Measurements from ENCODE around the gene GPR89A. TPM values are rescaled to one million over a fixed set of nuclear protein-coding genes. Genes with fewer than 3 reads are reported as not detected.
A peak's percentile ranks its signal among the peaks of the same experiment; 100 is the strongest.

The GPR89A gene
- polyA plus RNA-seq, 1 of the 3 experiments (the other 2 are of a cell fraction) = 10.5 TPM

DNA sequence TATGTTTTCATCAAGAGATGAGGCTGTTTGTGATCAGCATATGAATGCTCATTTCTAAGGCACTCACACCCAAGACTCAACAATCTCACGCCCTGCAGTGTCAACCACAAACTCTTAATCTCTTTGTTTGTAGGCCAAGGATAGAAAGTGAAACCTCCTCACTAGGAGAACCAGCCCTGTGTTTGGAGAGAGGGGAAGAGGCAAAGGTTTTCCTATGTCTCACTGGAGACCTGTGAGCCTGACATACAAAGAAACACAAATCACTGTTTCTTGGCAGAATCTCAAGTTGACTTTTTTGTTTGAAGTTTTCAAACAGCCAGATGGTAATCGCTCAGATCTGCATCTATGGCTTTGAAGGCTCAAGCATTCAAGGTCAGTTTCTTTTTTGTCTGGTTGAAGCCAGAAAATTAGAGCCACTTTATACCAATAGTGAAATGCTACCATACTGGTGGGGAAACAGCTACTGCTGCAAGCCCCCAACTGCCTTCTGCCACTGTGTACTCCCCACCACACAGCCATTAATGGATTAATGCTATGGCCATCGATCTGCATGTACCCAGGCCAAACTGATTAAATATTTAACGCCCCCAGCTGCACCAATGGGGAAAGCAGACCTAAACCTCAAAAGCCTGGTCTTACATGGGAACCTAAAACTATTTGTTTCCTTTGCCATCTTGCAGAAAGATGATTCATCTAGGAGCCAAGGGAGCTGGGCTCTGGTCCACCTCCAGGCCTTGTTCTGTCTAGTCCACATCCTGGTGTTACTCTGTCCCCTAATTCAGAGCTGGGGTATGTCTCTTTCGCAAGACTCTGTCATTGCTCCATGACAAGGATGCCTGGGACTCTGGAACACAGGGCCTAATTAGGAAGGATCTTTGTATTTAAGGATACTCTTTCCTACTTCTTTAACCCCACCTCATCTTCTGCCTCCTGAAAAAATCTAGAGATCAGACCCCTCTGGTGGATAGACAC is 83.1 kb downstream of the GPR89A start:
- H2AFZ ChIP-seq (ENCODE audit: low read depth) = 0 out of 2 replicates have a peak overlapping the region, but pooled peaks have one; percentile 20
- CTCF ChIA-PET = no interaction called here
- no peaks in the 10 kb centered on the region for H3K9me2 ChIP-seq
- H3K4me2 ChIP-seq = no peak overlapping the region; the same call in 1 of the 2 replicates
- H4K20me1 ChIP-seq (ENCODE audit: insufficient read depth) = no peaks in the 10 kb centered on the region
- H3K79me2 ChIP-seq (ENCODE audit: insufficient read depth) = no peaks in the 10 kb centered on the region
- H3K4me1 ChIP-seq (ENCODE audit: control insufficient read depth in 1 of 2, insufficient read depth in 2 of 2, low read depth in 1 of 2, low read length in 1 of 2) = peaks cover 0 to 4% of the 10 kb centered on the region in 2 experiments; a peak in 1 of 4 replicates
- TF ChIP-seq FOXM1 (IDR thresholded peaks at IDR 0.05; ENCODE audit: low read depth) (no peak), FOSL2 (IDR thresholded peaks at IDR 0.05; ENCODE audit: borderline replicate concordance, low read depth) (peak; percentile 31; the same call in 1 of the 2 replicates)
- POLR2A ChIA-PET = no interaction called here
- H3K27ac ChIP-seq (ENCODE audit: low read depth in 2 of 2, low read length in 1 of 2) = no peak overlapping the region
- H3K9ac ChIP-seq = no peak overlapping the region
- no peaks in the 10 kb centered on the region for H3K27me3 ChIP-seq (ENCODE audit: insufficient read depth)
- no peak overlapping the region for H3K4me3 ChIP-seq (ENCODE audit: low read depth in 2 of 2, low read length in 1 of 2)
- DNase-seq = no peak
- 75% methylated on average over 4 of the region's 5 CpGs for WGBS (ENCODE audit: low lambda C conversion rate)
- no peaks in the 10 kb centered on the region for H3K9me3 ChIP-seq
- no peaks in the 10 kb centered on the region for H3F3A ChIP-seq (replicated peaks; ENCODE audit: insufficient read depth)
- no peaks in the 10 kb centered on the region for H3K36me3 ChIP-seq (replicated peaks in 1 of 2; ENCODE audit: control insufficient read depth in 1 of 2, insufficient read depth in 2 of 2, low read length in 1 of 2)

DNA sequence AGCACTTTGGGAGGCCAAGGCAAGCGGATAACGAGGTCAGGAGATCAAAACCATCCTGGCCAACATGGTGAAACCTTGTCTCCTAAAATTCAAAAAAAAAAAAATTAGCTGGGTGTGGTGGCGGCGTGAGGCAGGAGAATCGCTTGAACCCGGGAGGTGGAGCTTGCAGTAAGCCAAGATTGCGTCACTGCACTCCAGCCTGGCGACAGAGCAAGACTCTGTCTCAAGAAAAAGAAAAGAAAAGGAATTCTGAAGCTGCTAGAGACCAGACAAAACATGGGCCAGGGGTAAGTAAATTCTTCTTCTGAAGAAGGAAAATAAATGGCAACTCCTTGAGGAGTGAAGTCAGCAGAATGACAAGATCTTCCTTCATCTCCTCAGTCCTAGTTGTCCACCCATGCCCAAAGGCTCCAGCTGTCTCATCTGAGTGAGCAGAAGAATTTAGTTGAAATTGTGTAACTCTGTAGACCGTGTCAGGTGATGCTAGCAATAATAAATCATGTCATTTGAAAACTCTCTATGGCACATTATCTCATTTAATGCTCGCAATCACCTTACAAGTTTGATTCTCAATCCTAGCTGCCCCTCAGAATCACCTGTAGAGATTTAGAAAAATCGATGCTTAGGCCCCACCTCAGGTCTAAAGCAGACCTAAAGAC is 85.1 kb downstream of the GPR89A start:
- CTCF ChIA-PET = interaction anchor here (0.9 to 1.3 kb wide), 2 partner anchors 27 to 29 kb away, joined by 3 read pairs; no protein-coding TSS in a partner anchor
- Histone ChIP-seq H3K9ac (no peak overlapping the region), H3K4me2 (no peak overlapping the region), H3K36me3 (replicated peaks in 1 of 2; ENCODE audit: control insufficient read depth in 1 of 2, insufficient read depth in 2 of 2, low read length in 1 of 2) (no peaks in the 10 kb centered on the region), H3K9me3 (no peaks in the 10 kb centered on the region), H2AFZ (ENCODE audit: low read depth) (no peak overlapping the region), H3K4me3 (ENCODE audit: low read depth in 2 of 2, low read length in 1 of 2) (no peak overlapping the region), H4K20me1 (ENCODE audit: insufficient read depth) (no peaks in the 10 kb centered on the region), H3K9me2 (no peaks in the 10 kb centered on the region), H3K4me1 (ENCODE audit: control insufficient read depth in 1 of 2, insufficient read depth in 2 of 2, low read depth in 1 of 2, low read length in 1 of 2) (peaks cover 0 to 4% of the 10 kb centered on the region in 2 experiments; a peak in 1 of 4 replicates), H3F3A (replicated peaks; ENCODE audit: insufficient read depth) (no peaks in the 10 kb centered on the region), H3K27me3 (ENCODE audit: insufficient read depth) (no peaks in the 10 kb centered on the region), H3K79me2 (ENCODE audit: insufficient read depth) (no peaks in the 10 kb centered on the region), H3K27ac (ENCODE audit: low read depth in 2 of 2, low read length in 1 of 2) (no peak overlapping the region)
- WGBS (ENCODE audit: low lambda C conversion rate) = 82% methylated on average over 11 of the region's 11 CpGs
- POLR2A ChIA-PET = no interaction called here
- no peak for TF ChIP-seq RFX5 (IDR thresholded peaks at IDR 0.05; ENCODE audit: low read length)
- no peak for TF ChIP-seq TEAD4 (IDR thresholded peaks at IDR 0.05; ENCODE audit: borderline replicate concordance, insufficient read depth)
- TF ChIP-seq, protein P1, sequence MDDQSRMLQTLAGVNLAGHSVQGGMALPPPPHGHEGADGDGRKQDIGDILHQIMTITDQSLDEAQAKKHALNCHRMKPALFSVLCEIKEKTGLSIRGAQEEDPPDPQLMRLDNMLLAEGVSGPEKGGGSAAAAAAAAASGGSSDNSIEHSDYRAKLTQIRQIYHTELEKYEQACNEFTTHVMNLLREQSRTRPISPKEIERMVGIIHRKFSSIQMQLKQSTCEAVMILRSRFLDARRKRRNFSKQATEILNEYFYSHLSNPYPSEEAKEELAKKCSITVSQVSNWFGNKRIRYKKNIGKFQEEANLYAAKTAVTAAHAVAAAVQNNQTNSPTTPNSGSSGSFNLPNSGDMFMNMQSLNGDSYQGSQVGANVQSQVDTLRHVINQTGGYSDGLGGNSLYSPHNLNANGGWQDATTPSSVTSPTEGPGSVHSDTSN (IDR thresholded peaks at IDR 0.05) = no peak
- TF ChIP-seq, protein P2, sequence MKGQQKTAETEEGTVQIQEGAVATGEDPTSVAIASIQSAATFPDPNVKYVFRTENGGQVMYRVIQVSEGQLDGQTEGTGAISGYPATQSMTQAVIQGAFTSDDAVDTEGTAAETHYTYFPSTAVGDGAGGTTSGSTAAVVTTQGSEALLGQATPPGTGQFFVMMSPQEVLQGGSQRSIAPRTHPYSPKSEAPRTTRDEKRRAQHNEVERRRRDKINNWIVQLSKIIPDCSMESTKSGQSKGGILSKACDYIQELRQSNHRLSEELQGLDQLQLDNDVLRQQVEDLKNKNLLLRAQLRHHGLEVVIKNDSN (IDR thresholded peaks at IDR 0.05; ENCODE audit: borderline replicate concordance, low read depth) = no peak
- TF ChIP-seq GABPA (IDR thresholded peaks at IDR 0.05; ENCODE audit: low read depth) = no peak
- no peak for TF ChIP-seq GATA2 (CRISPR knock-in tag; IDR thresholded peaks at IDR 0.05)
- no peak for TF ChIP-seq EP300 (IDR thresholded peaks at IDR 0.05; ENCODE audit: borderline replicate concordance in 1 of 2, low read depth in 1 of 2, low read length in 1 of 2)
- TF ChIP-seq MXI1 (IDR thresholded peaks at IDR 0.05; ENCODE audit: low read depth, low read length) = no peak
- TF ChIP-seq ELF1 (IDR thresholded peaks at IDR 0.05) = no peak
- no peak for TF ChIP-seq YY1 (IDR thresholded peaks at IDR 0.05; ENCODE audit: low read depth)
- DNase-seq = no peak

Measured in SK-N-SH (cell line).